Neural cell (in vitro differentiated cells): ENCODE measurements around the gene MAPK14. TPM values are rescaled to one million over a fixed set of nuclear protein-coding genes. Genes with fewer than 3 reads are reported as not detected.
A peak's percentile ranks its signal among the peaks of the same experiment; 100 is the strongest.

Source experiments
- H2AFZ ChIP-seq: fragments of 200-600, 300-800 bp; sonication (generic), shearing (Covaris generic); 2 replicates; pipeline ENCODE4 v1.6.0; 2014; ENCODE audit warnings: low read depth, mild to moderate bottlenecking, antibody characterized with exemption, low read length, moderate library complexity
- H3F3A ChIP-seq: fragments of 200-600 bp; shearing (Covaris generic); 2 replicates; pipeline ENCODE4 v1.6.1; 2016; ENCODE audit warnings: mild to moderate bottlenecking, moderate library complexity, mixed read lengths, antibody characterized with exemption, low read length; ENCODE audit not compliant: insufficient read depth, poor library complexity, severe bottlenecking
- H3K27ac ChIP-seq: fragments of 200-600, 300-800 bp; sonication (generic), shearing (Covaris generic); 2 replicates; pipeline ENCODE4 v1.5.1; 2014; ENCODE audit warnings: mild to moderate bottlenecking, low read length, moderate library complexity
- H3K27me3 ChIP-seq: fragments of 300-800, 200-600 bp; sonication (generic), shearing (Covaris generic); 2 replicates; pipeline ENCODE4 v1.6.0; 2014; ENCODE audit warnings: mild to moderate bottlenecking, low read depth, low read length, moderate library complexity; ENCODE audit not compliant: insufficient read depth
- H3K36me3 ChIP-seq: fragments of 300-800, 200-600 bp; sonication (generic), shearing (Covaris generic); 2 replicates; pipeline ENCODE4 v1.5.1; 2014; ENCODE audit warnings: mild to moderate bottlenecking, antibody characterized with exemption, low read length, moderate library complexity; ENCODE audit not compliant: insufficient read depth
- H3K4me2 ChIP-seq: fragments of 300-800, 200-600 bp; sonication (generic), shearing (Covaris generic); 2 replicates; pipeline ENCODE4 v1.6.0; 2014; ENCODE audit warnings: mild to moderate bottlenecking, low read length
- H3K4me3 ChIP-seq: fragments of 300-800, 200-600 bp; sonication (generic), shearing (Covaris generic); 2 replicates; pipeline ENCODE4 v1.5.1; 2014; ENCODE audit warnings: mild to moderate bottlenecking, low read length, moderate library complexity
- H3K79me2 ChIP-seq: fragments of 200-600 bp; shearing (Covaris generic); replicated peaks from 2 replicates; pipeline ENCODE4 v1.6.0; 2014; ENCODE audit warnings: mild to moderate bottlenecking, low read length, moderate library complexity; ENCODE audit not compliant: insufficient read depth
- H3K9ac ChIP-seq: fragments of 300-800, 200-600 bp; sonication (generic), shearing (Covaris generic); 2 replicates; pipeline ENCODE4 v1.6.1; 2016; ENCODE audit warnings: mild to moderate bottlenecking, low read length, mixed read lengths
- H3K9me2 ChIP-seq: fragments of 200-600 bp; shearing (Covaris generic); 2 replicates; pipeline ENCODE4 v1.6.1; 2016; ENCODE audit warnings: mild to moderate bottlenecking, low read length, mixed read lengths; ENCODE audit not compliant: insufficient read depth
- H3K9me3 ChIP-seq: fragments of 200-600, 300-800 bp; sonication (generic), shearing (Covaris generic); 2 replicates; pipeline ENCODE4 v1.6.1; 2016; ENCODE audit warnings: mild to moderate bottlenecking, mixed run types, low read length, moderate library complexity, mixed read lengths
- H4K20me1 ChIP-seq: fragments of 200-600 bp; shearing (Covaris generic); 2 replicates; pipeline ENCODE4 v1.6.1; 2016; ENCODE audit warnings: mild to moderate bottlenecking, mixed run types; ENCODE audit not compliant: insufficient read depth
- CTCF ChIP-seq: fragments of 450-650 bp; IDR thresholded peaks from 2 replicates; pipeline ENCODE4 v1.5.1; 2014; ENCODE audit warnings: antibody characterized with exemption, mild to moderate bottlenecking, moderate library complexity; ENCODE audit not compliant: poor library complexity, severe bottlenecking
- EP300 ChIP-seq: fragments of 450-650 bp; conservative IDR thresholded peaks from 2 replicates; pipeline ENCODE4 v1.6.1; 2014; ENCODE audit warnings: antibody characterized with exemption, mild to moderate bottlenecking, moderate library complexity; ENCODE audit not compliant: poor library complexity, severe bottlenecking
- EZH2 ChIP-seq: fragments of 200-600, 300-800 bp; shearing (Covaris generic), sonication (generic); IDR thresholded peaks from 2 replicates; pipeline ENCODE4 v1.6.1; 2014; ENCODE audit warnings: antibody characterized with exemption, low read length, borderline replicate concordance, mild to moderate bottlenecking; ENCODE audit not compliant: insufficient read depth, poor library complexity, severe bottlenecking
- REST ChIP-seq: IDR thresholded peaks from 2 replicates; pipeline ENCODE4 v1.6.1; 2012; ENCODE audit warnings: borderline replicate concordance
- SMC3 ChIP-seq: fragments of 450-650 bp; conservative IDR thresholded peaks from 2 replicates; pipeline ENCODE4 v1.6.1; 2014; ENCODE audit warnings: antibody characterized with exemption, mild to moderate bottlenecking, moderate library complexity; ENCODE audit not compliant: poor library complexity
- polyA plus RNA-seq: library from polyadenylated mRNA; depleted of rRNA; stranded (reverse); fragments of >200 nt; gene quantifications from 2 replicates; pipeline ENCODE4 v1.2.3, GENCODE V29; 2014

MAPK14 gene
- polyA plus RNA-seq, 1 donor from 2014 or later: 26.6 TPM

- no peak overlapping the region for H3K27ac ChIP-seq
- no peaks in the 10 kb centered on the region for H3F3A ChIP-seq
- H4K20me1 ChIP-seq: peaks cover 3% of the 10 kb centered on the region
- H3K9me3 ChIP-seq: no peaks in the 10 kb centered on the region
- H3K27me3 ChIP-seq: no peaks in the 10 kb centered on the region
- peaks cover 5% of the 10 kb centered on the region for H3K36me3 ChIP-seq
- no peak overlapping the region for H3K9ac ChIP-seq
- no peak overlapping the region for H3K4me3 ChIP-seq
- no peak overlapping the region for H2AFZ ChIP-seq
- no peak overlapping the region for H3K4me2 ChIP-seq
- no peaks in the 10 kb centered on the region for H3K9me2 ChIP-seq
- H3K79me2 ChIP-seq: no peaks in the 10 kb centered on the region
- TF ChIP-seq EP300 (no peak), CTCF (no peak), REST (no peak)
Observed at GRCh38 chr6:36072681-36073080, 45.1 kb downstream of the MAPK14 start.

- no peaks in the 10 kb centered on the region for H3K27me3 ChIP-seq
- TF ChIP-seq EZH2 (no peak), CTCF (no peak), SMC3 (no peak)
- H3K9me3 ChIP-seq: no peaks in the 10 kb centered on the region
- peaks cover 5% of the 10 kb centered on the region for H3K36me3 ChIP-seq
- no peak overlapping the region for H2AFZ ChIP-seq
- no peaks in the 10 kb centered on the region for H3K79me2 ChIP-seq
- H3K4me3 ChIP-seq: no peak overlapping the region
- peaks cover 3% of the 10 kb centered on the region for H4K20me1 ChIP-seq
- no peaks in the 10 kb centered on the region for H3F3A ChIP-seq
- H3K27ac ChIP-seq: no peak overlapping the region
- H3K4me2 ChIP-seq: no peak overlapping the region
- H3K9ac ChIP-seq: no peak overlapping the region
- no peaks in the 10 kb centered on the region for H3K9me2 ChIP-seq
Observed at GRCh38 chr6:36073587-36073986, 46.0 kb downstream of the MAPK14 start.

GRCh38 chr6:36075656-36076055 lies 48.0 kb downstream of the MAPK14 start:
- H3K9me3 ChIP-seq: no peaks in the 10 kb centered on the region

More at GRCh38 chr6:36075656-36076055, 48.0 kb downstream of the MAPK14 start:
- H4K20me1 ChIP-seq: no peaks in the 10 kb centered on the region
- H3K27me3 ChIP-seq: no peaks in the 10 kb centered on the region
- no peaks in the 10 kb centered on the region for H3K9me2 ChIP-seq
- H3K4me3 ChIP-seq: no peak overlapping the region
- no peaks in the 10 kb centered on the region for H3K79me2 ChIP-seq
- TF ChIP-seq EP300 (no peak), EZH2 (no peak), SMC3 (no peak), CTCF (peak; percentile 35)
- H3K9ac ChIP-seq: no peak overlapping the region
- H3F3A ChIP-seq: no peaks in the 10 kb centered on the region
- no peak overlapping the region for H3K4me2 ChIP-seq
- no peak overlapping the region for H2AFZ ChIP-seq
- peaks cover 10% of the 10 kb centered on the region for H3K36me3 ChIP-seq
- H3K27ac ChIP-seq: no peak overlapping the region
